ENCODE results near the gene LRRC45.

GRCh38 chr17:81999587-81999975 is 23.5 kb upstream of the LRRC45 start:
- TF ChIP-seq EZH2phosphoT487 (IDR thresholded peaks at IDR 0.05; ENCODE audit: low read depth): no peak
- TF ChIP-seq, protein P1, sequence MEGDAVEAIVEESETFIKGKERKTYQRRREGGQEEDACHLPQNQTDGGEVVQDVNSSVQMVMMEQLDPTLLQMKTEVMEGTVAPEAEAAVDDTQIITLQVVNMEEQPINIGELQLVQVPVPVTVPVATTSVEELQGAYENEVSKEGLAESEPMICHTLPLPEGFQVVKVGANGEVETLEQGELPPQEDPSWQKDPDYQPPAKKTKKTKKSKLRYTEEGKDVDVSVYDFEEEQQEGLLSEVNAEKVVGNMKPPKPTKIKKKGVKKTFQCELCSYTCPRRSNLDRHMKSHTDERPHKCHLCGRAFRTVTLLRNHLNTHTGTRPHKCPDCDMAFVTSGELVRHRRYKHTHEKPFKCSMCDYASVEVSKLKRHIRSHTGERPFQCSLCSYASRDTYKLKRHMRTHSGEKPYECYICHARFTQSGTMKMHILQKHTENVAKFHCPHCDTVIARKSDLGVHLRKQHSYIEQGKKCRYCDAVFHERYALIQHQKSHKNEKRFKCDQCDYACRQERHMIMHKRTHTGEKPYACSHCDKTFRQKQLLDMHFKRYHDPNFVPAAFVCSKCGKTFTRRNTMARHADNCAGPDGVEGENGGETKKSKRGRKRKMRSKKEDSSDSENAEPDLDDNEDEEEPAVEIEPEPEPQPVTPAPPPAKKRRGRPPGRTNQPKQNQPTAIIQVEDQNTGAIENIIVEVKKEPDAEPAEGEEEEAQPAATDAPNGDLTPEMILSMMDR (IDR thresholded peaks at IDR 0.05; ENCODE audit: low read depth, low read length): no peak
